Measurements from ENCODE around the gene PHACTR1.

GRCh38 chr6:13030396-13030795, 313.8 kb downstream of the PHACTR1 start:
- TF ChIP-seq CTCF (IDR thresholded peaks at IDR 0.05) = no peak
- no peak for TF ChIP-seq POLR2A (IDR thresholded peaks at IDR 0.05)

Measured in lower leg skin (tissue), 3 donors.